Daoy (cell line): Measurements from ENCODE around the gene IGF1. TPM values are rescaled to one million over a fixed set of nuclear protein-coding genes. Genes with fewer than 3 reads are reported as not detected.

Experiments used
- DNase-seq: peaks from one replicate; pipeline ENCODE4 v3.0.0-alpha.2; 2015; ENCODE audit warnings: low read depth
- total RNA-seq: library from RNA; depleted of rRNA; stranded (reverse); fragments of >200 nt; shearing (Covaris generic); gene quantifications from 2 replicates; pipeline ENCODE4 v1.2.3, GENCODE V29; 2014; rRNA removed

The IGF1 gene
- not detected in 2 replicates for total RNA-seq

DNA sequence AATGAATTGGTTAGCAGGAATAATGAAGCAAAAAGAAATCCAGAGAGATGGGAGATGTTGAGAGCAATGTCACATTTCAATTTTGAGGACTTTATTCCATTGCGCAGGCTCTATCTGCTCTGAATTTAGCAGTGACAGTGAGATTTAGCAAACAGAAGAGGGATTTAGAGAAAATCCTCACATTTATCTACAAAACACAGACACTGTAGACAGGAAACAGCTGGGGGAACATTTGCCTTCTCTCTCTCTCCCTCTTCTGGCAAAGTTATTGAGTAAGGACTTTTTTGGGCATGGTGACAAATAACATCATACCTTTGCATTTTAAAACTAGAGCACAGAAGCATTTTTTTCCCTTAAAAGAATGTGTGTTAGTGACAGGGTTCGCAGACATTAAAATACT lies at the start of gene IGF1:
Gene IGF1, minus strand, starts transcription at position 158 of the 400 bp plus-strand sequence. CDS start 182 bp downstream, outside the sequence.
- DNase-seq: no peak

DNA sequence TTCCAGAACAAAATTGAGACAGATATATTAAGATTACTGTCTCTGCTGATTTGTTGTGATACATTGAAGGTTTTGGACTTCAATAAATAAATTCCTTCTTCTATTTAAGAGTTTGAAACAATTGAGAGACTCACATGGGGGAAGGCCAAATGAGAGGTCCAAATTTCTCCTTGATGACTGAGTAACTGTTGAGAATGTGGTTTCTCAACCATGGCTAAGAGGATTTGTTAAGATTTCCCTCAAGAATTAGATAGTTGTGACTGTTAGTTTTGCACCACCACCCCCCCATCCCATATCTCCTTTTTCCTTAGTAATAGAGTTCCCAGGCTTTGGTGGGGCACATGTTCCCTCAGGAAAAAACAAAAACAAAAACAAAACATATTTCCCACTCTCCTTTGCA lies 47.7 kb upstream of the IGF1 start:
- no peak for DNase-seq

DNA sequence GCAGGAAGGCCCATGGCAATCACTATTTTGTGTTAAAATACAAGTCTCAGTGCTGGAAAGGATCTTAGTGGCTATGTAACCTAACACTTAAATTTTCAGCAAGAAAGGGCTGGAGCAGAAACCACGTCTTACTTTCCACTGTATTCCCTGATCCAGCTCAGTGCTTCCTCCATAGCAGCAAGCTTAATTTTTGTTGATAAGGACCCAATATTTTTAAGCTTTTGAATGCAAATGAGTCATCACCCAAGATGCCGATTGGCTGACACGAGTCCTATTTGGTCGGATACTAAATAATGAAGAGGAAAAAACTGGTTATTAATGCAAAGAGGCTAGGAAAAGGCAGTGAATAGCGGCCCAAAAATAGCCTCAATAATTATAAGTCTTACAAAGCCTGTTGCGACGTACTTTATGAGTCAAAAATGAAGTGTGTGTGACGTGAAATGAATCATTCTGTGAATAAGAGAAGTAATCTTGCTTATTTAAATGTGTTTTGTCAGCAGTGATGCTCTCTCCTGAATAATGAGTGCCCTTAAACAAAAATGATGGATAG lies 46.9 kb upstream of the IGF1 start:
- no peak for DNase-seq

DNA sequence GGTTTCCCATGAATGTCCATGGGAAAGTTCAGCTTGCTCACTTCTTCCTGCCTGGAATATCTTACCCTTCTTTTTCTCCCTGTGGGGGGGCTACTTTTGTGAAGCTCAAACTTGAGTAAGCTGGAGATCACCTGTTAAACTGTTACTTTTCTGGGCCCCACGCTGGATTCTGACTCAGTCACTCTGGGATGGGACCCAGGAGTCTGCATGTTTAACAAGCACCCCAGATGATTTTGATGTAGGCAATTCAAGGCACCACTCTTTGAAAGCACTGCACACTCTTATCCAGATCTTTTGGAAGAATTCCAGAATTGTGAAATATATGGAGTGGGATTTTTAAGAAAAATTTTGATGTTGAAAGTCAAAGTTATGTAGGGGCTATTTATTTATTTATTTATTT lies 46.3 kb upstream of the IGF1 start:
- no peak for DNase-seq

DNA sequence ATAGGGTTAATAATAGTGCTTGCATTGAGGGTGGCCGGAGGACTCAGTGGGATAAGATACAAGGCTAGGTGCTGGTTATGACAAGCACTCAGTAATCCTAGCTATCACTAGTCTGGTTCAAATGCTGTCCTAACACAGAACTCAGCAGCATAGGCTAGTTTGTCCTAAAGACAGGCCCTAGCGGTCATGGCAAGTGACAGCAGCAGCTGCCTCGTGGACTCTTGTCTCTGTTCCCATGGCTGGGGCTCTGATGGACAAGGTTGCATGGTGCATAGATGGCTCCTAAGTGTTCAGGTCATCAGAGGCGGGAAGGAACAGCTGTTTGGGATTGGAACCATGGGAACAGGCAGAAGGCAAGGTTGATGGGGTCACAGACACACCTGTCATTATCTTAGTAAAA lies 42.4 kb upstream of the IGF1 start:
- DNase-seq: no peak

DNA sequence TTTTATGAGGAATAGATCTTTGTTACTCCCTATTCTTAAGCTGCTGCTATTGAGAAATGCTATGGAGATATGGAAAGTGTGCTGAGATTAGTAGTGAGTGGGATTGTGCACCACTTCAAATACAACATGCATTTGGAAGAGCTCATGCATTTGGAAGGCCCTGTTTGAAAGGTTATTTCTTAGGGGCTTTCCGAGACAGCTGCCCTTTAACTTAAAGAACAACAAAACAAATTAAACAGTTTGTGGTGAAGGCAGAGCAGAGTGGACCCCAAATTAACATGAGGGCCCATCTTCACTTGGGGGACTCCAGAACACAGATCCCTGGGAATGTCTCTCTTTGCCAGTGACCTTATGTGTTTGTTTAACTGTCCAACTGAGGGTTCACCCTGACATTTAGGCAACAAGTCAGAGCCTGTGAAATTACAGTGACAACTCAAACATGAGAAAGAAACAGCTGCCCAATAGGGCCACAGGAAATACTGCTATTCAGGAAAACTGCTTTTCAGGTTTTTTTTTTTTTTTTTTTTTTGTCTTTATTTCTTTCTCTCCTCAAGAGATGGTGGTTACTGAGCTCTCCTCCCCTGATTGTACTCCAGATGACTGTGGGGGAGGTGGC lies 41.4 kb upstream of the IGF1 start:
- no peak for DNase-seq

DNA sequence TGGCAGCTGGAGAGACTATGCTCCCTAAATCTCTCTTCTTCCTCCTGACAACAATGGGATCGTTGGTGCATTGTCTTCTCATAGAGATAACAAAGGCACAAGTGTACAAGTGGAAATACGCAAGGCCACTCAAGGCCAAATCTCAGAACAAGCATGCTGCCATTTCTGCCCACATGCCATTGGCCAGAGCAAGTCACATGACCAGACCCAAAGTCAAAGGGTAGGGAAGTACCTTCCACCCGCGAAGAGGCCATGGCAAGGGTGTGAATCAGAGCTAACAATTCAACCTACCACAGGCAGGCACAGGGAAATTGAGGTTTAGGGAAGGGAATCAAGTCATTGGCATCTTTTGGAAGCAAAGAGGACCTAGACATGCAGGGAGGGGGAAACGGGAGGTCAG lies 38.5 kb upstream of the IGF1 start:
- DNase-seq: no peak

DNA sequence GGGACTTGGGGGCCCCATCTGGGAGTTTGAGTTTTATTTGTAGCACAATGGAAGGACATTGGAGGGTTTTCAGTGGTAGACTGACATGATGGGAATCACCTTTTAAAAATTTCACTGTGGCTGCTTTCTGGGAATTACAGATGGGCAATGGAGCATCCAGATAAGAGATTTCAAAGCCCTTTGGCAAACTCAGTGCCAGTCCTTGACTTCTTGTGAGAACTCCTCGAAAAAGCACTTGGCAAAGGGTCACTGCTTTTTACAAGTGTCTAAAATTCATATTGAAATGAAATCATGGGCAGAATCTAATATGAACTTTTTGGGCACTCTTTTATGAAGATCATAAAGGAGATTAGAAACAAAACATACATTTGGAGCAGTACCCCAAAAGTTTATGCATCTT lies 34.3 kb upstream of the IGF1 start:
- DNase-seq: no peak

DNA sequence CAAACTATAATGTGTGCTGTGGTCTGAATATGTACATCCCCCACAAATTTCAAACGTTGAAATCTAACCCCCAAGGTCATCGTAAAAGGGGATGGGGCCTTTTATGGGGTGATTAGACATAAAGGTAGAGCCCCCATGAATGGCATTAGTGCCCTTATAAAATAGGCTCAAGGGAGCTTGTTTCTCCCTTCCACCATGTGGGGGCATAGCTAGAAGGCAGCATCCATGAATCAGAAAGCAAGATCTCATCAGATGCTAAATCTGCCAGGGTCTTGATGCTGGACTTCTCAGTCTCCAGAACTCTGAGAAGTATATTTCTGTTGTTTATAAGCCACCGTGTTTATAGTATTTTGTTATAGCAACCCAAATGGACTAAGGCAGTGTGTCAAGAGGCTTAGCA lies 33.4 kb upstream of the IGF1 start:
- DNase-seq: no peak

DNA sequence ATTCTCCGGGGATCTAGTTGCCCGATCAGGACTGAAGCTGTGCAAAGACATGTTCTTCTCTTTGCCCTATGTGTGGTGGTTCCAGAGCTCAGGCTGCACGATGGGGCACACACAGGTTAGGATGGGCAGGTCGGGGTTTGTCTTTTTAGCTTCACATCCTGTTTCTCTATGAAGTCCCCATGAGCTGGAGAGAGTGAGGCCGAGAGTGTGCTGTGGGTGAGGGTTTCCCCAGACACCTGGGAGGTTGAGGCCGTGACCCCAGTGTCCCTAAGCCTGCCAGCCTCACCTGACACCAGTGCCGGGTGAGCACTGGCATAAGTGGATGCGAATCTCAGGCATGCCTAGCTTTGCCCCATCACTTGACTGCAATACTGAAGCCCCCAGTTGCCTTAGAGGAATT lies 32.9 kb upstream of the IGF1 start:
- DNase-seq: no peak

DNA sequence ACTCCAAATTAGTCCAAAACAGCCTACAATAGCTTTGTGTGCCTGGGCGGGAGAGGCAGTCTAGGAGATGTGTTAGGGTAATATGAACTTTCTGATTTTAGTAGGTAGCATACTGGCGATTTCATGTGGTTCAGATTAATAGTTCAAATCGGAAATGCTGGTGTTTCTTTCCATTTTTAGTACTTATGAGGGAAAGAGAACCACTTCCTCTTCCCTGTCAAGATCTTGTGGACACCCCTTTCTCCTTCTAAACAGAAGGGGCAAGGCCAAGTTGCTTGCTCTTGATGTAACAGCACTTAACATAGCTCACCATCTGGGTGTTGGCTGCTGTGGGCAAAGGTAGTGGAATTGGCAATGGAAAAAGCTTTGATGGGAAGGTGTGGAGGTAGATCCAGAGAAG lies 32.2 kb upstream of the IGF1 start:
- DNase-seq: no peak

DNA sequence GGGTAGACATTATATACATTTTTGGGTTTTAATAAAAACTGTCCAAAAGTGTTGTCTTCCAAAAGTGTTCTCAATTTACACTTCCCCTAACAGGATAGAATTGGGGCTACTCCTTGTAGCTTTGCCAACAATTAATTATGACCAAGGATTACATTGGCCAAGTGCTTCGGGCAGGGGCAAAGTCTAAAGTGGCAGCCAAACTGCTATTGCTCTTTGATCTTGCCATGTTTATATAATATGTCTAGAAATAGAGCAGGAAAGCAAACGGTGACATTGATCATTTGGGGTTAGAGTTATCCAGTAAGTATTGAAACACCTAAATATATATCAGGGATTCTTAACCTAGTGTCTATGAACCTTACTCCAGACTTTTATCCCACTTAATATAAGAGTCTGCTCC lies 31.2 kb upstream of the IGF1 start:
- DNase-seq: no peak

DNA sequence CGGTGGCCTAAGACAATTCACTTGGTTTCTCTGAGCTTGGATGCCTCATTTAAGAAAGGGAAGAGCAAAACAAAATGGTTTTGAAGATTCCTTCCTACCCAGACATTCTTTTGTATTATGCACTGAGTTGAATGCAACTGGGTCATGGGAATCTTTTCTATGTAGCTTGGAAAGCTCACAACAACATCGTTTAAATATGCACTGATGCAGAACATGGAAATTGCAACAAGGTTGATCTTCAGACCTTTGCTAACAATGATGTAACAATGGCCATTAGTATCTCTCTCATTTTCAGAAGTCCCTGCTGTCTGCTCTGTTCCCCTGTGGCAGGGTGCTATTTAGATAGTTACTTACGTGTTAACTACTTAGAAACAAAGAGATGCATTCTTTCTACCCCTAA lies 30.1 kb upstream of the IGF1 start:
- no peak for DNase-seq

DNA sequence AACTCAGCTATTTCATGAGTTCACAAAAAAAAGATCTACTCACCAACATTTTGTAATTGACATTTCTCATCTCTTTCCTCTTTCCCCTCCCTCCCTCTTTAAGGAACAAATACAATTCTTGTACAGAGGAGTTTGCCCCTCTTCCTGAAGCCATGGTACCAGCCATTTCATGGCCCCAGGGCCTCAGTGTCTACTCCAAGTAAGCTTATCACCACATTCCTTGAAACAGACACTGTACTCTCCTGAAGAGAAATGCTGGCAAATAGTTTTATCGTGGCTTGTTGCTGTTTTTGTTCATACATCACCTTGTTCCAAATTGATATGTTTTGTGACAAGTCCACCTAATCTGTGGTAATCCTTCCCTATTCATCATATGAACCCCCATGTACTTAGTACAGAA lies 29.7 kb upstream of the IGF1 start:
- DNase-seq: no peak

DNA sequence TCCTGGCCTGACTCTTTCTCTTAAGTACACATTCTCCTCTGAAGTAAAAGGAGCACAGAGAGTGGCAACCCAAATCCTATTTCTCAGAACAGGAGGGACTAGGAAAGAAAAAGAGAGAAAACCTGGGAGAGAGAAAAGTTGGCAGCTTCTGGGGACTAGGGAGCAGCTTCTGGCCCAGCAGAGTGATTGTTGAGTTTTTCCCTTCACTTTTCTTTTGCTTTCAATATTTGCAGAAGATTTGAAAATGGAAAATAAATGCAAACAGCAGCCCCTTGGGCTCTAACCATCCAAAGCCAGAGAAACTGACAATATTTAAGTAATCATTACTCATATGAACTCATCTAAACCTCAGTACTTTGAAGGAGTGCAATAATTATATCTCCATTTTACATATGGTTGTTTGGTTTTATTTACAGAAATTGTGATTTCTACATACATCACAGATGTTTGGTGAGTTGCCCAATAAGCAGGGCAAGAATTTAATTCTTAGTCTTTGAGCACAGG lies 28.8 kb upstream of the IGF1 start:
- DNase-seq: no peak

DNA sequence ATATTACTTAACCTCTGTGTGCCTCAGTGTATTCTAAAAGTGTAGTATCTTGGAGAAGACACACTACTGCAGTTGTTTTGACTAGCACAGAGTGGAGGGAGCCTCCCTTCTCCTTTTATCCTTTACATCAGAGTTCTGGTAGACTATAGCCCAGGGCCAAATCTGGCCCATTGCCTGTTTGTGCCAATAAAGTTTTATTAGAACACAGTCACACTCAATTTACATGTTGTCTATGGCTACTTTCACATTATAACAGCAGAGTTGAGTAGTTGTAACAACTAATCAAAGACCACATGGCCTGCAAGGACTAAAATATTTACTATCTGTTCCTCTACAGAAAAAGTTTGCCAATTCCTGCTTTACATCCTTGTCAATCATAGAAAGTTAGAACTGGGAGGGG lies 27.7 kb upstream of the IGF1 start:
- DNase-seq: no peak

DNA sequence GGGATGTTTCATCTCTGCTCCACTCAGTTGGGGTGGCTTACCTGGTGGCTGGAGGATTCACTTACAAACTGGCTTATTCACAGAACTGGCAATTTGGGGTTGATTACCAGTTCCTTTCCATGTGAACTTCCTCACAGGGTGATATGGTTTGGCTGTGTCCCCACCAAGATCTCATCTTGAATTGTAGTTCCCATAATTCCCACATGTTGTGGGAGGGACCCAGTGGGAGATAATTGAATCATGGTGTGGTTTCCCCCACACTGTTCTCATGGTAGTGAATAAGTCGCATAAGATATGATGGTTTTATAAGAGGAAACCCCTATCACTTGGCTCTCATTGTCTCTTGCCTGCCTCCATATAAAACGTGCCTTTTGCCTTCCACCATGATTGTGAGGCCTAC lies 26.9 kb upstream of the IGF1 start:
- DNase-seq: no peak

DNA sequence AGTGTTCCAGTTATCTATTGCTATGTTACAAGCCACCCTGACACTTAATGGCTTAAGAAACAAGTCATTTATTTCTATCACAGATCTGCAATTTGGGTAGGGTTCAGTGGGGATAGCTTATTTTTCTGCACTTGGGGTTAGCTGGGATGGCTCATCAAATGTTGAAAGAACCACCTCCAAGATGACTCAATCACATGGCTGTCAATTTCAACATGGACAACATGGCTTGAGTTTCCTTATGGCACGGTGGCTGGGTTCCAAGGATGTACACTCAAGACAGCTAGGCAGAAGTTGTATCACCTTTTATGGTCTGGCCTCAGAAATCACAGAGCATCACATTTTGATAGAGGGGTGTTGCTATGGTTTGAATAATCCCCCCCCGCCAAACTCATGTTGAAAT lies 24.5 kb upstream of the IGF1 start:
- DNase-seq: no peak

DNA sequence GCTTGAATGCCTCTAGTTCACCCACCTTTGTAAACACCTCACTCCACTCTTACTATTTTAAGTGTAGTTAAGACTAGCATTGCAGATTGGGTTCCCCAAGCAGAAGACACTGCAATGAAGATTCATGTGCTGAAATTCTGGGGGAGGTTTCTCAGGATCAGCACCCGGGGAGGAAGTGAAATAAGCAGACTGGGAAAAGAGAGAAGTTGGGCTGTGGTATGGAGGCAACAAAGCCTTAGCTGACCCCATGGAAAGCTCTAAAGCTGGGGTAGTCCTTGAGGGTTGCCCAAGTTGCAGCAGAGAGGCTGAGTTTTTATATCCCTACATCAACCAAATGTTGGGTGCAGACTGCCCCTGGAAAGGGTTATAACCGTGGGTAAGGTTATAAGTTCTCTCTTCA lies 23.9 kb upstream of the IGF1 start:
- DNase-seq: no peak

DNA sequence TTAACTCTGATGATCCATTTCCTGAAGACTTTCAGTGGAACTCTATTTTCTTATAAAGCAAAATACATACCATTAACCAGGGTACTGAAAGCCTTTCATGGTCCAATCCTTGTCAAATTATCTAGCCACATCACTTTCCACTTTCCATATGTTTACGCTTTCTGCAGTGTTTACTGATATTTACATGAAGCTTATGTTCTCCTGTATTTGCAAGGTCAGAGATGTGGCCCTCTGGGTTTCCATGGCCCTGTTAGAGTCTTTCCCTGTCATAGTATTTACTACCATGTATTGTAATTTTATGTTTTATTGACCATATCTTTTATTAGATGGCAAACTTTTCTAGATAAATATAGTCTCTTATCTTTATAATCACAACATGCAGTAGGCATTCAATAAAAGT lies 23.5 kb upstream of the IGF1 start:
- no peak for DNase-seq

DNA sequence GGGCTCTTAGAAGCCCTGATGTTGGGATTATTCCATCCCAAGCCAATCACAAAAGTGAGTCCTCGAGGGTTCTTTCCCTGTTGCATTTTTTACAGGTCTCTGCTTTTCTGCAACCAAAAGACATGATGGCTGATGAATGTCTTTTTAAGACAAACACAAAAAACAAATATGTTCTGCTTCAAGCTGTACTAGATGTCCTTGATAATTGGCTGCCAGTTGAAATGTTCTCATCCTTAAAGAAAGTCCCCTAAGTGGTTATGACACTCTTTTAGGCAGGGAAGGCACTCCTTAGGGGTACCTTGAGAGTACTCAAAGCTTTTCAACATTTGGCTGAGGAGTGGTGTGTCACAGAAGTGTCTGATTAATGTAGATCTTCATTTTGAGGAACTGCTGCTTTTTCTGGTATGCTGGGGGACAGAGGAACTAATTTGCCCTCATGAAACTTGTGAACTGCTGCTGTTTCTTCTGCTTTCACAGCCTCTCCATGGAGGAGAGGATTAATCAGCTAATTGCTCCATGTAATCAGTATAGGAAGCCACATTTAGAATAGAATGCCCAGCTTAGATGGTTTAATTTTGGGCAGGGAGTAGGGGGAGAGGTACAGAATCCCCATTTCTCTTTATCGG lies 22.8 kb upstream of the IGF1 start:
- no peak for DNase-seq

DNA sequence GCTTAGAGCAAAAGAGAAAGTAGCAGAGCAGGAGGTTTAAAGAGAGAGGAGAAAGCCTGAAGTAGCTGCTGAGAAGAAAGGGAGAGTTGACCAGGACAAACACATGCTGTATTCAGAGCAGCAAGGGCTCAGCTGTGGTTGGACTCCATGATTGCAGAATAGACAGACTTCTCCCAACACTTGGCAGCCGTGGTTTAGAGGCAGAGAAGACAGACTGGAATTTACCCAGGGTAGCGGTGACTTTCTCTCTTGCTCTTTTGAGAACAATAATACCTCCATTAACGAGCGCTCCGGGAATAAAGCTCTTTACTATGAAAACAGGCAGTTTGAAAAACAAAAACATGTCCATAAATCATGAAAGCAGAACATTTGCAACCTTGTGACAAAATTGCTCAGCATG lies 21.4 kb upstream of the IGF1 start:
- DNase-seq: no peak

DNA sequence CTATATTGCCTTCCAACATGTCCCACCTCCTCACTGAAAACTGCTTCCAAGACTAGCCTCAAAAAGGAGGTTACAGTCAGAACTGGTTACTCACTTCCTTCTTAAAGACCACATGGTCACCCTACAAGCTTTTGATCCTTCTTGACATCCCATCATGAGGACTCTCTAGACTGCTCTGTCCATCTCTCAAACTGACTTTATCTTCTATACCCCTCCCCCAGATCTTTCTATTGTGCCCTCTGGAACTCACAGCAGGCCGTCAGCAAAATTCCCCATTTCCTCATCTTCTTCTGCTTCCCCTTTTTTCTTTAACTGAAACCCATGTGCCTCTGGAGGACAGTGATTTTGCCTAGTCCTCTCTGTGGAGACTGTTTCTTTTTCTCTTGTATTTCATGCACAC lies 18.1 kb upstream of the IGF1 start:
- no peak for DNase-seq

DNA sequence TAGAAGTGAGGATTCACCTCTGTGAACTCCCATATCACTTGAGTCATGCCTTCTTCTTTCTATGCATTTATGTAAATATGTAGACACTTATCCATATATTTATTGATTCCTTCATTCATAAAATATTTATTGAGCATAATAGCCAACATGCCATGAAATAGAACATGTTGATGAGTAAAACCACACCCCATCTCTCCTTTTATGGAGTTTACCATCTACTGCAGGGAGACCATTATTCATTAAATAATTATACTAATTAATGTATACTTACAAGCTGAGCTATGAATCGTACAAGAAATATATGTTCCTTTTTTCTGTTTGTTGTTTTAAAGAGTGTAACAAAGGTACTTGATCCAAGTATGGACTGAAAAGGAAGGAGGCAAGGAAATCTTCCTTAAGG lies 17.4 kb upstream of the IGF1 start:
- no peak for DNase-seq
